Amniotic epithelial cell (primary cell): ENCODE measurements around the gene CTDSPL.
"Not testable (repeated sequence)": the region's sequence is repeated elsewhere in the genome, so short reads cannot be mapped to it uniquely, and the experiment has no call there.

Source experiments
- DNase-seq: peaks from one replicate; pipeline ENCODE4 v3.0.0-alpha.2; 2010; ENCODE audit warnings: low read depth

The CTDSPL gene

DNA sequence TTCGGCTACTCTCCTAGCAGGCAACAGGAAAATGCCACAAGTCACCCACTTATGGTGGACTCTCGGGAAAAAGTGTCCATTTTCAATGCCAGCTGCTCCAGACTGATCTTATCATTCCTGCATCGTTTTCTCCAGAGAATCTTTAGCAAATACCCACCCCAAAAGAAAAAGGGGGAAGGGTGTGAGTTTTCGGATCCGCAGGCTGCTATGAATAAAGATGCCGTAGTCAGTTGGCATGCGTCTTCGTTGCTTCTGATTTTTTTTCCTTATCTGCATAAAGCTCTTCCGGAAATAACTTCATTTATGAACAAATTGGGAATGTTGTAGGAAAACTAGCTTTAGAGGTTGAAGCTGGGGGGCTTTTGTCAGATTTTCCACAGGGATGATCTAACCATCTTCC lies 106.5 kb downstream of the CTDSPL start:
- no peak for DNase-seq

DNA sequence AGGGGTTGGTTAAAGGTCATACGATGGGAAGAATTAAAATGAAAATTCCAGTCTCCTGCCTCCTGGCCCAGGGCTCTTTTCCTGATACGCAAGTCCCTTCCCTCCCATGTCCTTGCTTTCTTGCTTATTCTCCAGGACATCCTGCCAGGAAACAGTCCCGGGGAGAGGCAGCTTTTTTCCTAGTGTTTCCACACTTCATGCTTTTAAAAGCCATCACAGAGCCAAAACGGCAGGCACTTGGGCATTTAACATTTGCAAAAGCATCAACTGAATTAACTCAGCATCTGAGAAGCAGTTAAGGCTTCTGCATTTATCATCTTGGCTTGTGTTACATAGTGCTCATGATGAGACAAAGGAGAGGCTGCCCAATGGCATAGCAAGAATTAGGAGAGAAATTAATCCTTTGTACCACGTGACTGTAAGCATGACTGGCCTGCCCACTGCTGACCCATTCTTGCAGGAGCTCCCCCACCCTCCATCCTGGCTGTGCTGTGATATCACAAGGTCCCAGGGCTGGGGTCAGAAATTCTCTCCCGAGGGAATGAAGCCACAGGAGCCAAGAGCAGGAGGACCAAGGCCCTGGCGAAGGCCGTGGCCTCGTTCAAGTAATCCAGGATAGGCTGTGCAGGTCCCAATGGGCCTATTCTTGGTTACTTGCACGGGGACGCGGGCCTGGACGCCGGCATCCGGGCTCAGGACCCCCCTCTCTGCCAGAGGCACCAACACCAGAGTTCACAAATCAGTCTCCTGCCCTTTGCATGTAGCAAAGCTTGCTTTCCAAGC lies 107.3 kb downstream of the CTDSPL start:
- DNase-seq, result no peak

DNA sequence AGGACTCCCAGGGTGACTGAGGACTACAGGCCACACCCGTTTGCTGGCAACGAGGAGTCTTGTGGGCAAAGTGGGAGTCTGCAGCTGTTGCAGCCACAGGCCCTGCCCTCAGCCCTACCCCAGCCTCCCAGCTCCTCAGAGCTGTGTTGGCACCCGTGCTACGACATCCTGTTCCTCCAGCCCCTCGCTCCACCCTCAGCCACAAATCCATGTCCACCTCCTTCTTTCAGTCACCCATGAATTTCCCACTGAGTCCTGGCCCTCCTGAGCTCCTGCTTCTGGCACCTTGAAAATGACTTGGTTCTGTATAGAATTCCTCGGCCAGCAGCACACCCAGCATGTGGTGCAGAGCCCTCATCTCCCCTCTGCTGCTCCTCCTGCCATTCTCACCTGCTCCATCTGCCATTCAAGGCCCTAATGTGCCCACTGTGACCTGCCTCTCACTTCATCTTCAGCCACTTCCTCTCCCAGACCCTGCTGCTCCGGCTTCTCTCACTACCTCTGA lies 108.0 kb downstream of the CTDSPL start:
- no peak for DNase-seq

DNA sequence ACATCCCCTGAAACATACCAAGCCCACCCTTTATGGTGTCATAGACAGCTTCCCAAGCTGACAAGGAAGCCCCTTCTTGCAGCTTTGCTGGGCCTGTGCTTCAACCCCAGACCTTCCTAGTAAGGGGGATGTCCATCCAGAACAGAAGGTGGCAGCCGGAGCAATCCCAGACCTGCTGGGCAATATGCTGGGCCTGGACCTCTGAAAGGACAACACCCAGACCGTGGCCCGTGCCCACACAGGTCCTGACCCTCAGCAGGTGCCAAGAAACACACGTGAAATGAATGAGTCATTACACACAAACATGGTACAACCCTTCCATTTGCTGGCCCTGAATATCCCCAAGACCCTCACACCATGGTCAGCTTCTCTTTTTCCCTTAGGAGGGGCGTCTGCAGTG lies 109.1 kb downstream of the CTDSPL start:
- DNase-seq, result no peak

DNA sequence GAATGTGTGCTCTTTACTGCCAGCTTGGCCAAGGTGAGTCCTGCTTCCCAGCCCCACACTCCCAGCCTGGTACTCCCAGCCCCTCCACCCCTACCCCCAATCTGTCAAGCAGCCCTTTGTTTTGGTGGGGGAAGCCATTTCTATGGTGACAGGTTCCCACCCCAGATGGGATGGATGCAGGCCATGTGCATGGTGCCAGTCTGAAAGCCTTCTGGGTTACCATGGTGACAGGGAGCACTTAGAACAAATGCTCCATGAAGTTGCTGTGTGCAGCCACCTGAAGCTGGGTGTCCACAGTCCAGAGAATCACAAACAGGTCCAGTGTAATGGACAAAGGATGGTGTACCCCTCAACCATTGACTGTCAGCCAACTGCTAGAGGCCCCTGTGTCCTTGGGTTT lies 109.8 kb downstream of the CTDSPL start:
- DNase-seq, result no peak

DNA sequence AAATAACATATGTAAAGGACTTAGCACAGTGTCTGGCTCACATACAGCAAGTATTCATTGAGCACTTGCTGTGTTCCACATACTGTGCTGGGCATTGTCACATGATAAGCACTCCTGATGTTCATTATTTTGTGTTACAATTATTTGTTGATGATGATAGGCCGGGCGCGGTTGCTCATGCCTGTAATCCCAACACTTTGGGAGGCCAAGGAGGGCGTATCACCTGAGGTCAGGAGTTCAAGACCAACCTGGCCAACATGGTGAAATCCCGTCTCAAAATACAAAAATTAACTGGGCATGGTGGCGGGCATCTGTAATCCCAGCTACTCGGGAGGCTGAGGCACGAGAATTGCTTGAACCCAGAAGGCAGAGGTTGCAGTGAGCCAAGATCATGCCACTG lies 110.4 kb downstream of the CTDSPL start:
- DNase-seq, result not testable (repeated sequence)

DNA sequence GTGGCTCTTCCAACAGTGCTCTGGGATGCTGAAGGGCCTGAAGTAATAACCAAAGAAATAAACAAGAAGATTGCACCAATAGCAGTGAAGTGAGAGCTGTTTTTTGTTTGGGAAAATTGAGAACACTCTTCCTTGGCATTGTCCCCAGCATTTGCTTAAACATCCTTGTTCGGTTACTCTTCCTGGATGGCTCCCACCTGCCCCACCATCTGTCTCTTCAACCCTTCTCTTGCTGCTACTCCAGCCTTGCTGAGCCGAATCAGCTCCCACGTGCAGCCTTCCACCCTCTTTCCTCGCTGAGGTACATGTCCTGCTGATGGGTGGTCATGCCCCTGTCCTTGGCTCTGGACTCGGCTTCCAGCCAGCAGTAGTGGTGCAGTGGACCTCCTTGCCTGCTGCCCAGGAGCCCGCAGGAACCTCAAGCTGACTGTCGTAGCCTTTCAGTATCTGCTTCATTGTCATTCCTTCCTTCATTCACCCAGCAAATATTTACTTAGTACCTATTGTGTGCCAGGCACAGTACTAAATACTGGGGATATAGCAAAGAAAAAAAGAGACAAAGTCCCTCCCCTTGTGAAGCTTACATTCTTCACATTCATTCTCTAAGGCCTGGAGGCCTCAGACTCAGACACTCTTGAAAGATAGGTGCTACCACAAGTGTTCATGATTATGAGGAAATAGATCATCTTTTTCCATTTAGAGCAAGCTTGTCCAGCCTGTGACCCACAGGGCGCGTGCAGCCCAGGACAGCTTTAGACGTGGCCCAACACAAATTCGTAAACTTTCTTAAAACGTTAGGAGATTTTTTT lies 111.8 kb downstream of the CTDSPL start:
- DNase-seq, result peak; percentile 13

DNA sequence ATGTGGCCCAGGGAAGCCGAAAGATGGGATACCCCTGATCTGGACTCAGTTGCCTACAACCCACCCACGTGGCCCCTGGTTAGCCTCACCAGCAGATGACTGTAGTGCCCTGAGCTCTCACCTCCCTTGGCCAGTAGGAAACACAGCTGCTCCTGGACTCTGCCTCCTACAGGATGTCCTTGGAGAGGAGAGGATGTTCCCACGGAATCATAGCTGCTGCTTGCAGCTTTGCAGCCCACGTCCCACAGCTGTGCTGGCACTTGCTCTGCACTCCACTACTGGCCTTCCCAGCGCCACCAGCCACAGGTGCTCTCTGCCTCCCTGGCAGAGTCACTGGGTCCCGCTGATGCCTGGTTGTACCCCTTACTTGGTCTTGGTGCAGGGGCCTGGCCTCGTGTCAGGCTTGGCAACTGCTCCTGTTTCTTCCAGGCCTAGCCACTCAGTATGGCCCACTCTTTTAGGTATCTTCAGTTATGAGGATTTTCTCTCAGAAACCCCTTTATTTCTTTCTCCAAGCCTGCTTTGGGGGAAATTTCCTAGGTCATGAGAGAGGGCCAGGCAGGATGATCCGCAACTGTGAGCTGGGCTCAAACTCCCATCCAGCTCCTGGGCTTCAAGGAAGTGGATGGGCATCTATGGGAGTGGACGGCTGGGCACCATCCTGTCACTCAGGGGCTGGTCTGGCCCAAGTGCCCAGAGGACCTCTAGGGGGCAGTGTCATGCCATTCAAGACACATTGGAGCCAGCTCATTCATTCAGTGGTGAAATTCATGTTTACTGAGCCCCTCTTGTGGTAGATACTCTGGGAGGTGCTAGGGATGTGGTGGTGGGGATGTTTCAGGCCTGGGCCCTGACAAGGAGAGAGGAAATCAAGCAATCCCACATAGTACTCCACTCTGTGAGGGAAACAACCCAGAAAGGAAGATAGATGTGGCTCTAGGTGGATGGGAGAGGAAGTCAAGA lies 112.7 kb downstream of the CTDSPL start:
- peak; percentile 69 for DNase-seq

DNA sequence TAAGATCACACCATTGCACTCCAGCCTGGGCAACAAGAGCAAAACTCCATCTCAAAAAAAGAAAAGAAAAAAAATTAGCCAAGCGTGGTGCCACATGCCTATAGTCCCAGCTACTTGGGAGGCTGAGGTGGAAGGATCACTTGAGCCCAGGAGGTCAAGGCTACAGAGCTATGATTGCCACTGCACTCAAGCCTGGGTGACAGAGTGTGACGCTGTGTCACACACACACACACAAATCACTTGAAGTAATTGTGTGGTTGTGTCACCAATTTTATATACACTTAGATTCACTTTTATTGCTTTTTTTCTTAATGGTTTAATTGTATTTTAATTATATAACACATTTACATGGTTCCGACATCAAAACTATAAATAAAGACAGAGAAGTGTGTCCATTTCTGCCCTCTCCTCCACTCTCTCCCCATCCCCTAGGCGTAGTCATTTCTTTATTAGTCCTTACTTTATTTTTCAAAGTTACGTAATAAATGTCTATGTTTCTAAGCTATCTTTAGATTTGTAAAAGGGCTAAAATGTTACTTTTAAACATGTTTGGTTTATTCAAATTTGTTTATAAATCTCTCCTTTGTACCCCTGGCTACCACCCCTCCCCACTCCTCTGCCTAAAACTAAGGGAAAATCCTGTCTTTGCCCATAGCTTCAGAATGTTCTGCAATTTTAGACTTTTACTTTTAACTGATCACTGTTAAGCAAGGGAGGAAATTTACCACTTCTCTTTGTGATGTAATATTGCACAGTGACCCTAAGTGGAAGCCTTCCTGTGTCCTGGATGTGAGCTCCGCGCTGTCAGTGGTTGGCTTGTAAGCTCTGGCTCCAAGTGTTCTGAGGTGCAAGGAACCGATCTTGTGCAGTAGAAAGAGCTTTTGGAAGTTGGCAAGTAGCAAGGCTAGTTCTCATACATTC lies 118.1 kb downstream of the CTDSPL start:
- DNase-seq, result no peak

DNA sequence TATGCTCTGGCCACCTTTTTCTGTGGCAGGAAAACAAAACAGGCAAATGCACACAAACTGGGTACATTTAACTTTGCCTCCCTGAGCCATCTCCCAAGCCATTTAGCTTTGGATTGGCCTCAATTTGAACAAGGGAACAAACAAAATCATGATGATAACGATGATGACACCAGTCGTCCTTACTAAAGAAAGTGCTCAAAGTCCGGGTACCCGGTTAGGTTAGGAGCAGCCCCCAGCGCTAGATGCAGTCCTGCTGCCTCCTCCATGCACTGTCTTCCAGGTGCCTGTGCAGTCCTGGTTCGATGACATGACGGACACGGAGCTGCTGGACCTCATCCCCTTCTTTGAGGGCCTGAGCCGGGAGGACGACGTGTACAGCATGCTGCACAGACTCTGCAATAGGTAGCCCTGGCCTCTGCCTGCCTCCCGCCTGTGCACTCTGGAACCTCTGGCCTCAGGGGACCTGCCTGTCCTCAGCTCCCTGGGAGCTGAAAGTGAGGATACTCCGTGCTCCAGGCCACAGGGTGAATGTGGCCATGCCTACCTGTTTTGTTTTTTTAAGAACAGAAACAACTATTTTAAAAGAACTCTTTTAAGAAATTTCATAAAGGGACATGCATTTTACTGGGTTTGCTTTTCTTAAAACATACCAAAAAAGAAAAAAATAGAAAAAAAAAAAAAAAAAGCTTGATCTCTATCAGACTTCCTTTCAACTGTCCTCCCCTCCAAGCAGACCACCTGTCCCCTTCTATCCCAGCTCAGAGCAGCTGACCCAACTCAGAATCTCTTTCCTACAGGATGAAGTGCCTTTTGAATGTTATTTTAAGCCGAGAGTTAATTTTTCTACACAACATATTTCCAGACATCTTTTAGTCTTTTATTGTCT lies 119.0 kb downstream of the CTDSPL start:
- DNase-seq, result no peak

DNA sequence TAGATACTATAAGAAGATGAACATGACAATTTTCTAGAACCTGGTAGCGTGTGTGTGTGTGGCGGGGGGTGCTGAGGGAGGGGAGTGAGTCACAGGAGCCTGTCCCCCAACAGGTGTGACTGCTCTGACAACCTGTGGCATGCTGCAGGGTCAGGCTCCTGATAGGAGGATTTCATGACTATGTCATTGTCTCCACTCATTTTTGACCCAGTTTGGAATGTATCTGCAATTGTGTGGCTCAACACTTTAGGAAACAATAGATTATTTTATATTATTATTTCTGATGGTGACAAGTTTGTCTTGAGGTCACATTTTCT lies 119.6 kb downstream of the CTDSPL start:
- no peak for DNase-seq

DNA sequence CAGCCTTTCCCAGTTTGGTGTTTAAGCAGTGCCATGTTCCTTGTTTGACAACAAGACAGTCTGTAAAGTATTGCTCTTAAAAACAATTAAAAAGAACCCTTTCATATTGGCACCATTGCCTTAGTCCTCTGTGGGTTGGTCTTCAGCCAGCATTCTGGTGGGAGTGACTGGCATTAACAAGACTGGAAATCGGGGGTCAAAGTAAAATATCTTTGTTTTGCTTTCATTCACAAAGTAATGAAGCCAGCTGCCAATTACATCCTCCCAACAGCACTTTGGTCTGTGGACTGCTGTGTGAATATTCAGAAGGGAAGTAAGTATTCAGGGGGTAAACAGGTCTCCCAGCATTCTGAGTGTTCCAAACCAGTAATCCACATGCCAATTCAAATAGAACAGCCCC lies 120.7 kb downstream of the CTDSPL start:
- DNase-seq, result no peak

DNA sequence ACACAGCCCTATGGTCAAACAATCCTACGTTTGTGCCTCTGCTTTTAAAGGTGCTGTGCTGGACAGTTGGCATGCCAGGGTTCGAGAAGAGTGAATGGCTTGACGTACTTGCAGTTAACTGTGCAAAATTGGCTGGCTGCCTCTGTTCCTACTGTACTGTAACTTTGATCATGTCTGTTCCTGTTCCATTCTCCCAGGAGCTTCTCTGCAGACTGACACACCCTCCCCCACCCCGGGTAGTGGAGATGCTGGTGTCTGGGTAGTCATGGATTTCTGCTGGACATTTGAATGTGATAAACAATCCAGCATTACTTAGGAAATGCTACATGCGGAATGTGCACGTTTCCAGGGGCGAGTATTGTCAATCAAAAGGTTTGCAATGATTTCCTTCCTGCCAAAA lies 122.4 kb downstream of the CTDSPL start:
- DNase-seq, result no peak

DNA sequence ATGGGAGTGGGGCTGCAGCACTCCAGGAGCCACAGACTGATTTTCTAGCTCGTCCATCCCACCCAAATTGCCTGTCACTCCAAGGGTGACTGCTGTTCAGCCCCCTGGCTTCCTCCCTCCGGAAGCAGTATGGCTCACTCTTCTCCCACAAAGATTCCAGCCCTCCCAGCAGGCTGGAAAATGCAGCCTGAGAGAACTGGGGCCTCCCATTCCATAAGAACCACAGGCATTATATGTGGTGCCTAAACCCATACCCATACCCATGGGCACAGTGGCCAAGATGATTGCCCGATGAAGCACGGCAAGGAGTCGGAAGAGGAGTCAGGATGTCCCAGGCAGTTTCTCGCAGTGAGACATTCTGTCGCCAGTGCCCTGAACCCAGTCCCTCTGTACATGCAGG lies 122.9 kb downstream of the CTDSPL start:
- no peak for DNase-seq

DNA sequence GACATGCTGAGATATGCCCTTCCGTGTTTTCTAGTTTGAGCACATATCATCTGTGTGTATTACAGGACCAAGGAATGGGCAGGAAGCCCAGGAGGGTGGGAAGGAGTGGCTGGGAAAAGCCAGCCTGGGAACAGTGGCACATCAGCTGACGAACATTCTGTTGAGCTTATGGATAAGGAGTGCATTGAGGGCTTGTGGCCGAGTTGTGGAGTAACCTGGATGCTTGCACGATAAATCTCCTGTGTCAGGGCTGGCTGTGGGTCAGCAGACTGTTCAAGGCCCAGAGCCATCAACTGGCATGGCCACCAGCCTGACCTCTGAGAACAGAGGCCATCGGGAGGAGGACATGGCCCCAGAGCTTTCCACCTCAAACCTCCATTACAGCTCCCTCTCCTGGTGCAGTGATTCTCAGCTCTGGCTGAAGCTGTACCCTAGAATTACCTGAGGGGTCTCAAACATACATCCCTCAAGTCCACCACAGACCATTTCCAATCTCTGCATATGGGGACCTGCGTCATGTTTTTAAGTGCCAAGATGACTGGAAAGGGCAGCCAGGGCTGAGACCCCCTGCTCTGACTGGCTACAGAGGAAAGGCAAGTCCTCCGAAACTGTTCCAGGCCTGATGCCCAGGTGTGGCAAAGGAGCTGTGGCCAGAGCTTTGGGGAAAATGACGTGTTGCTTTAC lies 124.1 kb downstream of the CTDSPL start:
- no peak for DNase-seq

DNA sequence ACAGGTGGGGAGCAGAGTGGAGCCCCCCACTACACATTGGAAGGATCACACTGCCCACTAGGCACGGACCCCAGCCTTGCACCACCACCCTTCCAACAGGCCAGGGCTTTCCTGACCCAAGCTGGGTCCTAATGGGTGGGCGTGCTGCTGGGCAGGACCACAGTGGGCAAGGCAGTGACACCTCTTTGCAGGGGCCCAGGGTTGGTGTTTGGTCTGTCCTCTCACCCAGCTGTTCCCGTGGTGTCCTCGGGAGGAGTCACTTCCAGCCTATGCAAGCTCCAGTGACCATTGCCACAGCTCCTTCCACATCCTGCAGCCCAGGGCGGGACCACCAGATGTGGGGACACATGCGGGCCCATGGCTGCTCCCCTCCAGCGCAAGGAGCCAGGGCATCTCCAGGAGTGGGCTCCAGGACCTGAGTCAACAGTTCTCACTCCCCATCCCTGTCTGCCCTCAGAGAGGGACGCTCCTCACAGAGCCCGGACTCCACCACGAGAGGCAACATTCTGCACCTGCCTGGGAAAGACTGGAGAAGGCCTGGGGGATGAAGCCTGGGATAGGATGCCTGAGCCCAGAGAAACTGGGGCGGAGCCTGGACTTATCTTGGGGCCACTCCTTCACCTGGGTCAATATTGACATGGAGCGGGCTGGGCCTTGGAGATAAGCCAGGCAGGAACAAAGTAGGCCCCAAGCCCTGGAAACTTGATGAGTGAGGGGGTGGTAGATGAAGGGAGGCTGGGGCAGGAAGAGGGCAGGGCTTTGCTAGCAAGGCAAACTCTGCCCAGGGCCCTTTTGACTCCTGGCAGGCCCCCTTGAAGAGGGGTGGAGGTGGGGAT lies 125.0 kb downstream of the CTDSPL start:
- no peak for DNase-seq

DNA sequence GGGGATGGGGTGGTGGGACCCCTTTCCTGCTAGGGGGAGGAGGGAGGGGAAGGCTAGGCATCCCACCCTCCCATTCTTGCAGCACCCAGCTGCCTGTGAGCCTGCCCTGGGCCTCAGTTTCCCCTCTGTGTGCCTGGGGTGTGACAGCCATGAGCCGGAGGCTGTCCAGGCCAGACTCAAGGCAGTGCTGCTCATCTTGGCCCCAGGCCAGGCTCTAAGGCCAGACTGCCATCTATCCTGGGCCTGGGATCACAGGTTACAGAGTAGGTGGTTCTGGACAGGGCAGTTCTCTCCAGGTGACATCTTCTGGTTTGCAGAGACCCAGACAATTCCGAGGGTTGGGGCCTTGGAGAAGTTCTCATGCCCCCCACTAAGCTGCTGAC lies 125.6 kb downstream of the CTDSPL start:
- DNase-seq, result no peak

DNA sequence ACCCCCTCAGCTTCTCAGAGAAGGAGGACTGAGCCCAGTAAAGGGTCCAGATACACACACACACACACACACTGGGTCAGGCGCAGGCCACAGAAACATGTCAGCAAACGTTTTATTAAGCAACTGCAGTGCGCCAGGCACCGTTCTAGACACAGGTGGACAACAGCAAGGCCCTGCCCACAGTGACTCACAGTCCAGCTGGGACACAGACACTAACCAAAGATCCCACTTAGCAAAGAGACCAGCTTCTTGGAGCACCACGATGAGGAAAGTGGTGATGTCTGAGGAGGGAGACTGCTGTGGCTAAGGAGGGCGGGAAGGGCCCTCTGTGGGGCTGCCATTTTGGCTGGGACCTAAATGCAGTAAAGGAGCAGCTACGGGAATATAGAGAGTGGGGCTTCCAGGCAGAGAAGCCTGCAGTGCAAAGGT lies 126.1 kb downstream of the CTDSPL start:
- peak; percentile 24 for DNase-seq

DNA sequence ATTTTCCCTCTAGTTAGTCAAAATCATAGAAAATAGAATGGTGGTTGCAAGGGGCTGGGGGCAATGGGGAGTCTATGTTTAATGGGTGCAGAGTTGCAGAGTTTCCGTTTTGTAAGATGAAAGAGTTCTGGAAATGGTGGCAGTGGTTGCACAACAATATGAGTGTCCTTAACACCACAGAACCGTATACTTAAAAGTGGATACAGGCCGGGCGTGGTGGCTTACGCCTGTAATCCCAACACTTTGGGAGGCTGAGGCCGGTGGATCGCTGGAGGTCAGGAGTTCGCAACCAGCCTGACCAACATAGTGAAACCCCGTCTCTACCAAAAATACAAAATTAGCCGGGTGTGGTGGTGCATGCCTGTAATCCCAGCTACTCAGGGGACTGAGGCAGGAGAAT lies 126.7 kb downstream of the CTDSPL start:
- DNase-seq, result not testable (repeated sequence)
